WTC11 (cell line): ENCODE results near the gene NRG2. TPM values are rescaled to one million over a fixed set of nuclear protein-coding genes. Genes with fewer than 3 reads are reported as not detected.

Source experiments
- ATAC-seq: fragments of 200-7000 bp; cut with Tn5 transposase; 2 replicates; pipeline ENCODE4 v1.10.0; 2021; ENCODE audit warnings: mild to moderate bottlenecking, moderate library complexity
- CTCF ChIA-PET: fragments of 300-600 bp; sonication (Branson Sonifier 250); formaldehyde crosslinking; loops from one replicate; lab custom pipeline; 2021; ENCODE audit warnings: antibody characterized with exemption; lab: Charles Lee
- POLR2A ChIA-PET: fragments of 350-600 bp; sonication (Branson Sonifier 250); formaldehyde crosslinking; loops from one replicate; lab custom pipeline; 2021; ENCODE audit warnings: antibody characterized with exemption; lab: Charles Lee
- DNase-seq: peaks from one replicate; pipeline ENCODE4 v3.0.0; 2021; ENCODE audit warnings: low spot score
- H3K27ac Mint-ChIP-seq: 2 replicates; pipeline ENCODE4 v1.8.0; 2021; ENCODE audit warnings: mixed read lengths
- H3K27me3 Mint-ChIP-seq: 2 replicates; pipeline ENCODE4 v1.8.0; 2021; ENCODE audit warnings: low read depth, mild to moderate bottlenecking, moderate library complexity, mixed read lengths
- H3K36me3 Mint-ChIP-seq: 2 replicates; pipeline ENCODE4 v1.8.0; 2021; ENCODE audit warnings: mixed read lengths
- H3K4me1 Mint-ChIP-seq: 2 replicates; pipeline ENCODE4 v1.8.0; 2022; ENCODE audit warnings: mixed read lengths
- H3K4me3 Mint-ChIP-seq: 2 replicates; pipeline ENCODE4 v1.8.0; 2021; ENCODE audit warnings: mild to moderate bottlenecking, moderate library complexity, mixed read lengths
- H3K9me3 Mint-ChIP-seq: 2 replicates; pipeline ENCODE4 v1.8.0; 2021; ENCODE audit warnings: mixed read lengths
- CBFB ChIP-seq: sonication (generic); formaldehyde crosslinking; IDR thresholded peaks from 2 replicates; pipeline ENCODE4 v1.8.1; 2022; ENCODE audit warnings: mild to moderate bottlenecking, low read depth, missing genetic modification reagents
- GABPB1 ChIP-seq: sonication (generic); formaldehyde crosslinking; IDR thresholded peaks from 2 replicates; pipeline ENCODE4 v1.8.1; 2023; ENCODE audit warnings: mild to moderate bottlenecking, missing genetic modification reagents
- IRF2 ChIP-seq: sonication (generic); formaldehyde crosslinking; IDR thresholded peaks from 2 replicates; pipeline ENCODE4 v1.8.0; 2022; ENCODE audit warnings: low read depth, missing genetic modification reagents, borderline replicate concordance
- MXD4 ChIP-seq: fragments of 250-450 bp; sonication (Bioruptor Pico); IDR thresholded peaks from 2 replicates; pipeline ENCODE4 v1.8.0; 2021; ENCODE audit warnings: mild to moderate bottlenecking, moderate library complexity, borderline replicate concordance
- OVOL2 ChIP-seq: fragments of 250-450 bp; sonication (Bioruptor Pico); IDR thresholded peaks from 2 replicates; pipeline ENCODE4 v1.9.0; 2021; ENCODE audit warnings: mild to moderate bottlenecking, borderline replicate concordance
- PRRX2 ChIP-seq: fragments of 250-450 bp; sonication (Bioruptor Pico); IDR thresholded peaks from 2 replicates; pipeline ENCODE4 v1.8.0; 2021; ENCODE audit warnings: mild to moderate bottlenecking
- TCF7 ChIP-seq: sonication (generic); formaldehyde crosslinking; IDR thresholded peaks from 2 replicates; pipeline ENCODE4 v1.8.0; 2022; ENCODE audit warnings: mild to moderate bottlenecking, low read depth, missing genetic modification reagents, moderate library complexity
- ZBTB21 ChIP-seq: sonication (generic); formaldehyde crosslinking; IDR thresholded peaks from 2 replicates; pipeline ENCODE4 v1.8.1; 2023; ENCODE audit warnings: mild to moderate bottlenecking, missing genetic modification reagents, borderline replicate concordance
- ZNF263 ChIP-seq: sonication (generic); formaldehyde crosslinking; IDR thresholded peaks from 2 replicates; pipeline ENCODE4 v1.8.1; 2022; ENCODE audit warnings: low read depth, mild to moderate bottlenecking, moderate library complexity, missing genetic modification reagents
- ZNF416 ChIP-seq: fragments of 250-450 bp; sonication (Bioruptor Pico); IDR thresholded peaks from 2 replicates; pipeline ENCODE4 v1.9.0; 2021; ENCODE audit warnings: mild to moderate bottlenecking, inconsistent platforms
- ZNF423 ChIP-seq: fragments of 250-450 bp; sonication (Bioruptor Pico); IDR thresholded peaks from 2 replicates; pipeline ENCODE4 v2.1.2; 2022; ENCODE audit warnings: mild to moderate bottlenecking, moderate library complexity
- total RNA-seq: library from RNA; stranded (reverse); gene quantifications from 3 replicates; pipeline ENCODE4 v1.2.3, GENCODE V29; 2021
- TF ChIP-seq, protein P1 (sequence below): sonication (generic); formaldehyde crosslinking; IDR thresholded peaks from 2 replicates; pipeline ENCODE4 v1.8.1; 2023; ENCODE audit warnings: mild to moderate bottlenecking, missing genetic modification reagents
- TF ChIP-seq, protein P2 (sequence below): sonication (generic); formaldehyde crosslinking; IDR thresholded peaks from 2 replicates; pipeline ENCODE4 v1.8.1; 2022; ENCODE audit warnings: mild to moderate bottlenecking, missing genetic modification reagents, moderate library complexity, borderline replicate concordance
- TF ChIP-seq, protein P3 (sequence below): sonication (generic); formaldehyde crosslinking; IDR thresholded peaks from 2 replicates; pipeline ENCODE4 v1.8.0; 2022; ENCODE audit warnings: missing genetic modification reagents
- TF ChIP-seq, protein P4 (sequence below): fragments of 250-450 bp; sonication (Bioruptor Pico); IDR thresholded peaks from 2 replicates; pipeline ENCODE4 v1.9.0; 2021; ENCODE audit warnings: moderate library complexity, mild to moderate bottlenecking, inconsistent platforms, borderline replicate concordance
- TF ChIP-seq, protein P5 (sequence below): fragments of 250-450 bp; sonication (Bioruptor Pico); conservative IDR thresholded peaks from 2 replicates; pipeline ENCODE4 v1.9.0; 2021; ENCODE audit warnings: mild to moderate bottlenecking

Gene NRG2
- total RNA-seq, 1 experiment from 2014 or later, result 0.44 TPM

DNA sequence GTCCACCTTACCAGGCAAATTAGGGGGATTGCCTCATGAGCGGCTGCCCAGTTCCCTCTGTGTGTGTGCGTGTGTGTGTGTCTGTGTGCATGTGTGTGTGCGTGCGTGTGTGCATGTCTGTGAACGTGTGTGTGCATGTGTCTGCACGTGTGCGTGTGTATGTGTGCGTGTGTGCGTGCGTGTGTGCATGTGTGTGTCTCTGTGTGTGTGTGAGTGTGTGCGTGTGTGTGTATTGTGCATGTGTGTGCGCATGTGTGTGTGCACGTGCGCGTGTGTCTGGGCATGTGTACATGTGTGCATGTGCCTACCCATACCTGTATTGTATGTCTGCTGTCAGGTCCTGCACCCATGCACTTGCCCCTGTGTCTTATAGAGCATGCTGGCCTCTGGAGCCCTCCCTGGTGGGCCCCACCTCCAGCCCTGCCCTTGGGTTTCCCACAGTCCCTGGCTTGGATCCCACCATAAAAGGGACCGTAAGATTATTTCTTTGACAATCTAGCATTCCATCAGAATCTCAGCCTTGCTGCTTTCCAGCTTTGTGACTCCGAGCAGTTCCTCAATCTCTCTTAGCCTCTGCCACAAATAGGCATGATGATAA is 238.2 kb downstream of the NRG2 start (continued):
- TF ChIP-seq, protein P1, sequence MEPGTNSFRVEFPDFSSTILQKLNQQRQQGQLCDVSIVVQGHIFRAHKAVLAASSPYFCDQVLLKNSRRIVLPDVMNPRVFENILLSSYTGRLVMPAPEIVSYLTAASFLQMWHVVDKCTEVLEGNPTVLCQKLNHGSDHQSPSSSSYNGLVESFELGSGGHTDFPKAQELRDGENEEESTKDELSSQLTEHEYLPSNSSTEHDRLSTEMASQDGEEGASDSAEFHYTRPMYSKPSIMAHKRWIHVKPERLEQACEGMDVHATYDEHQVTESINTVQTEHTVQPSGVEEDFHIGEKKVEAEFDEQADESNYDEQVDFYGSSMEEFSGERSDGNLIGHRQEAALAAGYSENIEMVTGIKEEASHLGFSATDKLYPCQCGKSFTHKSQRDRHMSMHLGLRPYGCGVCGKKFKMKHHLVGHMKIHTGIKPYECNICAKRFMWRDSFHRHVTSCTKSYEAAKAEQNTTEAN (CRISPR knock-in tag), result no peak
- TF ChIP-seq, protein P2, sequence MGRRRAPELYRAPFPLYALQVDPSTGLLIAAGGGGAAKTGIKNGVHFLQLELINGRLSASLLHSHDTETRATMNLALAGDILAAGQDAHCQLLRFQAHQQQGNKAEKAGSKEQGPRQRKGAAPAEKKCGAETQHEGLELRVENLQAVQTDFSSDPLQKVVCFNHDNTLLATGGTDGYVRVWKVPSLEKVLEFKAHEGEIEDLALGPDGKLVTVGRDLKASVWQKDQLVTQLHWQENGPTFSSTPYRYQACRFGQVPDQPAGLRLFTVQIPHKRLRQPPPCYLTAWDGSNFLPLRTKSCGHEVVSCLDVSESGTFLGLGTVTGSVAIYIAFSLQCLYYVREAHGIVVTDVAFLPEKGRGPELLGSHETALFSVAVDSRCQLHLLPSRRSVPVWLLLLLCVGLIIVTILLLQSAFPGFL (CRISPR knock-in tag), result no peak
- TF ChIP-seq CBFB, result no peak
- no peak for TF ChIP-seq ZBTB21
- no peak for TF ChIP-seq IRF2 (CRISPR knock-in tag)
- TF ChIP-seq GABPB1 (CRISPR knock-in tag), result no peak
- TF ChIP-seq, protein P3, sequence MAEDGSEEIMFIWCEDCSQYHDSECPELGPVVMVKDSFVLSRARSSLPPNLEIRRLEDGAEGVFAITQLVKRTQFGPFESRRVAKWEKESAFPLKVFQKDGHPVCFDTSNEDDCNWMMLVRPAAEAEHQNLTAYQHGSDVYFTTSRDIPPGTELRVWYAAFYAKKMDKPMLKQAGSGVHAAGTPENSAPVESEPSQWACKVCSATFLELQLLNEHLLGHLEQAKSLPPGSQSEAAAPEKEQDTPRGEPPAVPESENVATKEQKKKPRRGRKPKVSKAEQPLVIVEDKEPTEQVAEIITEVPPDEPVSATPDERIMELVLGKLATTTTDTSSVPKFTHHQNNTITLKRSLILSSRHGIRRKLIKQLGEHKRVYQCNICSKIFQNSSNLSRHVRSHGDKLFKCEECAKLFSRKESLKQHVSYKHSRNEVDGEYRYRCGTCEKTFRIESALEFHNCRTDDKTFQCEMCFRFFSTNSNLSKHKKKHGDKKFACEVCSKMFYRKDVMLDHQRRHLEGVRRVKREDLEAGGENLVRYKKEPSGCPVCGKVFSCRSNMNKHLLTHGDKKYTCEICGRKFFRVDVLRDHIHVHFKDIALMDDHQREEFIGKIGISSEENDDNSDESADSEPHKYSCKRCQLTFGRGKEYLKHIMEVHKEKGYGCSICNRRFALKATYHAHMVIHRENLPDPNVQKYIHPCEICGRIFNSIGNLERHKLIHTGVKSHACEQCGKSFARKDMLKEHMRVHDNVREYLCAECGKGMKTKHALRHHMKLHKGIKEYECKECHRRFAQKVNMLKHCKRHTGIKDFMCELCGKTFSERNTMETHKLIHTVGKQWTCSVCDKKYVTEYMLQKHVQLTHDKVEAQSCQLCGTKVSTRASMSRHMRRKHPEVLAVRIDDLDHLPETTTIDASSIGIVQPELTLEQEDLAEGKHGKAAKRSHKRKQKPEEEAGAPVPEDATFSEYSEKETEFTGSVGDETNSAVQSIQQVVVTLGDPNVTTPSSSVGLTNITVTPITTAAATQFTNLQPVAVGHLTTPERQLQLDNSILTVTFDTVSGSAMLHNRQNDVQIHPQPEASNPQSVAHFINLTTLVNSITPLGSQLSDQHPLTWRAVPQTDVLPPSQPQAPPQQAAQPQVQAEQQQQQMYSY (CRISPR knock-in tag), result no peak

DNA sequence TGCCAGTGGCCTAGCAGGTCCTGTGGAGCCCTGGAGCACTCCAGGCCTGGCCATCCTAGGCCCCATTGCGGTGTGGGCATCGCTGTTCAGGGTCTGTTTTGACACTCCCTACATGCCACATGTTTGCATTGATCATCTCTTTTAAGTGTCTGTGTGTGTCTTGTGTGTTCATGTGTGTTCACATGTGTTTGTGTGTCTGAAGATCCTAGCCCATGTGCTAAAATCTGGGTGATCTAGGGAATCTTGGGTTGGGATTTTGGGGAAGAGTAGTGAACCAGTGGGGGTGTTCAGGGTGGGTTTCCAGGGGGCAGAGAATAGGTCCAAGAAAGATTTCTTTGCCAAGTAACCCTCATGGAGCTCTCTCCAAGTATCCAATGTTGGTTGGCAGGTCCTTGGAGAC is 239.1 kb downstream of the NRG2 start:
- no peaks in the 10 kb centered on the region for H3K9me3 Mint-ChIP-seq
- POLR2A ChIA-PET, result no interaction called here
- no peak overlapping the region for H3K4me3 Mint-ChIP-seq
- H3K4me1 Mint-ChIP-seq, result no peaks in the 10 kb centered on the region
- TF ChIP-seq ZNF423 (CRISPR knock-in tag) (no peak), ZNF416 (CRISPR knock-in tag) (no peak), PRRX2 (CRISPR knock-in tag) (no peak), TCF7 (CRISPR knock-in tag) (no peak), MXD4 (CRISPR knock-in tag) (no peak), OVOL2 (CRISPR knock-in tag) (no peak), ZNF263 (no peak)
- TF ChIP-seq, protein P4, sequence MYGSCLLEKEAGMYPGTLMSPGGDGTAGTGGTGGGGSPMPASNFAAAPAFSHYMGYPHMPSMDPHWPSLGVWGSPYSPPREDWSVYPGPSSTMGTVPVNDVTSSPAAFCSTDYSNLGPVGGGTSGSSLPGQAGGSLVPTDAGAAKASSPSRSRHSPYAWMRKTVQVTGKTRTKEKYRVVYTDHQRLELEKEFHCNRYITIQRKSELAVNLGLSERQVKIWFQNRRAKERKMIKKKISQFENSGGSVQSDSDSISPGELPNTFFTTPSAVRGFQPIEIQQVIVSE (CRISPR knock-in tag), result no peak
- TF ChIP-seq, protein P5, sequence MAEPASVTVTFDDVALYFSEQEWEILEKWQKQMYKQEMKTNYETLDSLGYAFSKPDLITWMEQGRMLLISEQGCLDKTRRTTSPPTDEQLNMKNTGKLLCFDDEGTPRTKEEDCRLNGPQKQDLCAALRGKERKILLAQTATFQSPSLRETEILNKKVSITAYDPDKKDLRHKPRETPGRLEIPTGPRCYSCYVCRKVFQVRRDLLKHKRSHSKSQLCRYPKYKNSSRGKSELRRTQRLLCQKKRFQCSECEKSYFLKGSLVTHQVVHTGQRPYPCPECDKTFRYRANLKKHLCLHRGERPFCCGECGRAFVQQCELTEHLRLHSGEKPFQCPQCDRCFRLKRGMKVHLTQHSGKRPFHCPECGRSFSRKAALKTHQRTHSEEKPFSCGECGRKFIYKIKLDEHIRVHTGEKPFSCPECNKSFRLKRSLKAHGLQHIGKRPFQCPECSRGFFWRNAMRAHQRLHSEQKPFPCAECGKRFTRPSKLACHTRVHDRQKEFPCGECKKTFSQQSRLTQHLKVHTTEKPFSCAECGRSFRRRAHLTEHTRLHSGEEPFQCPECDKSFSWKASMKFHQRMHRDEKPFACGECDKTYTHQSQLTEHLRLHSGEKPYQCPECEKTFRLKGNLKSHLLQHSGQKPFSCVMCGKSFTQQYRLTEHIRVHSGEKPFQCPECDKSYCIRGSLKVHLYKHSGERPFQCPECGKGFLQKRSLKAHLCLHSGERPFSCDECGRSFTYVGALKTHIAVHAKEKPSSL (CRISPR knock-in tag), result no peak
- TF ChIP-seq, protein P2 (CRISPR knock-in tag), result no peak
- peaks cover 36% of the 10 kb centered on the region for H3K27me3 Mint-ChIP-seq
- no peaks in the 10 kb centered on the region for H3K36me3 Mint-ChIP-seq
- ATAC-seq (no peak), DNase-seq (no peak)
- CTCF ChIA-PET, result interaction anchor here (0.5 to 2.6 kb wide), 2 partner anchors 17 to 38 kb away, joined by 3 to 8 read pairs; no protein-coding TSS in a partner anchor
- no peak overlapping the region for H3K27ac Mint-ChIP-seq
